ENCODE results near the gene IGF1R.

The IGF1R gene

GRCh38 chr15:98728811-98729160 is 80.4 kb downstream of the IGF1R start:
- no peak for DNase-seq

- DNase-seq = no peak
Observed at GRCh38 chr15:98729446-98730042, 81.2 kb downstream of the IGF1R start.

GRCh38 chr15:98730860-98731711 is 82.7 kb downstream of the IGF1R start:
- no peak for DNase-seq

- no peak for DNase-seq
Observed at GRCh38 chr15:98731712-98732450, 83.5 kb downstream of the IGF1R start.

GRCh38 chr15:98733098-98733497 is 84.8 kb downstream of the IGF1R start:
- DNase-seq = no peak

- no peak for DNase-seq
Observed at GRCh38 chr15:98734466-98735199, 86.3 kb downstream of the IGF1R start.

- no peak for DNase-seq
Observed at GRCh38 chr15:98735304-98735703, 87.0 kb downstream of the IGF1R start.

GRCh38 chr15:98735895-98736617 is 87.7 kb downstream of the IGF1R start:
- DNase-seq = no peak

GRCh38 chr15:98737159-98737558 is 88.8 kb downstream of the IGF1R start:
- no peak for DNase-seq

GRCh38 chr15:98737721-98738120 is 89.4 kb downstream of the IGF1R start:
- DNase-seq = no peak

- no peak for DNase-seq
Observed at GRCh38 chr15:98738689-98739401, 90.5 kb downstream of the IGF1R start.

GRCh38 chr15:98740295-98740694 is 92.0 kb downstream of the IGF1R start:
- DNase-seq = no peak

GRCh38 chr15:98740963-98741362 is 92.6 kb downstream of the IGF1R start:
- no peak for DNase-seq

GRCh38 chr15:98743177-98743576 is 94.8 kb downstream of the IGF1R start:
- no peak for DNase-seq

- no peak for DNase-seq
Observed at GRCh38 chr15:98744506-98744905, 96.2 kb downstream of the IGF1R start.

GRCh38 chr15:98745179-98745578 is 96.8 kb downstream of the IGF1R start:
- no peak for DNase-seq

GRCh38 chr15:98745650-98746374 is 97.5 kb downstream of the IGF1R start:
- DNase-seq = no peak

- no peak for DNase-seq
Observed at GRCh38 chr15:98746375-98747155, 98.2 kb downstream of the IGF1R start.

GRCh38 chr15:98751767-98752166 is 103.4 kb downstream of the IGF1R start:
- no peak for DNase-seq
